Right atrium auricular region (tissue), 2 donors: ENCODE data around the gene PZP. TPM values are rescaled to one million over a fixed set of nuclear protein-coding genes. Genes with fewer than 3 reads are reported as not detected.
A peak's percentile ranks its signal among the peaks of the same experiment; 100 is the strongest.
"Not testable (repeated sequence)": the region's sequence is repeated elsewhere in the genome, so short reads cannot be mapped to it uniquely, and the experiment has no call there.

Experiments used
- DNase-seq: peaks from one replicate; pipeline ENCODE4 v3.0.0-alpha.2; 2019; ENCODE audit warnings: low spot score
- H3K27ac ChIP-seq, 2 donors: fragments of 200-600 bp; sonication (generic); 1 replicate in 1 of 2; 2 replicates in 1 of 2; pipeline ENCODE4 v1.5.1; 2016 to 2019
- H3K27me3 ChIP-seq, 2 donors: fragments of 200-600 bp; sonication (generic); one replicate each; pipeline versions ENCODE4 v1.5.1 to v1.6.0; 2017 to 2019
- H3K36me3 ChIP-seq: fragments of 200-600 bp; sonication (generic); one replicate; pipeline ENCODE4 v1.5.1; 2016
- H3K4me1 ChIP-seq, 2 donors: fragments of 200-600 bp; sonication (generic); one replicate each; pipeline versions ENCODE4 v1.5.1 to v1.6.0; 2017 to 2019
- H3K4me3 ChIP-seq, 2 donors: fragments of 200-600 bp; sonication (generic); 1 replicate in 1 of 2; 2 replicates in 1 of 2; pipeline ENCODE4 v1.5.1; 2017 to 2019; ENCODE audit warnings: mild to moderate bottlenecking in 1 of 2, moderate library complexity in 1 of 2
- H3K9me3 ChIP-seq, 2 donors: fragments of 200-600 bp; sonication (generic); one replicate each; pipeline ENCODE4 v1.5.1; 2019
- total RNA-seq, 2 donors: library from RNA; depleted of rRNA; stranded (reverse); fragments of >200 nt; gene quantifications; one replicate each; pipeline ENCODE4 v1.1.0, GENCODE V29; 2016
- TF ChIP-seq, protein P1 (sequence below), 2 donors: fragments of 200-600 bp; sonication (generic); IDR thresholded peaks; one replicate each; pipeline ENCODE4 v1.5.1; 2019; ENCODE audit warnings: antibody characterized with exemption in 2 of 2

Gene PZP
- total RNA-seq, 2 donors from 2014 or later = not detected

GRCh38 chr12:9240776-9241175 is 32.6 kb upstream of the PZP start:
- peak overlapping the region in 1 of 2 donors; percentile 24 for H3K27ac ChIP-seq
- H3K9me3 ChIP-seq = no peaks in the 10 kb centered on the region
- H3K27me3 ChIP-seq = no peaks in the 10 kb centered on the region
- peaks cover 0 to 8% of the 10 kb centered on the region in 2 donors for H3K4me1 ChIP-seq
- TF ChIP-seq, protein P1, sequence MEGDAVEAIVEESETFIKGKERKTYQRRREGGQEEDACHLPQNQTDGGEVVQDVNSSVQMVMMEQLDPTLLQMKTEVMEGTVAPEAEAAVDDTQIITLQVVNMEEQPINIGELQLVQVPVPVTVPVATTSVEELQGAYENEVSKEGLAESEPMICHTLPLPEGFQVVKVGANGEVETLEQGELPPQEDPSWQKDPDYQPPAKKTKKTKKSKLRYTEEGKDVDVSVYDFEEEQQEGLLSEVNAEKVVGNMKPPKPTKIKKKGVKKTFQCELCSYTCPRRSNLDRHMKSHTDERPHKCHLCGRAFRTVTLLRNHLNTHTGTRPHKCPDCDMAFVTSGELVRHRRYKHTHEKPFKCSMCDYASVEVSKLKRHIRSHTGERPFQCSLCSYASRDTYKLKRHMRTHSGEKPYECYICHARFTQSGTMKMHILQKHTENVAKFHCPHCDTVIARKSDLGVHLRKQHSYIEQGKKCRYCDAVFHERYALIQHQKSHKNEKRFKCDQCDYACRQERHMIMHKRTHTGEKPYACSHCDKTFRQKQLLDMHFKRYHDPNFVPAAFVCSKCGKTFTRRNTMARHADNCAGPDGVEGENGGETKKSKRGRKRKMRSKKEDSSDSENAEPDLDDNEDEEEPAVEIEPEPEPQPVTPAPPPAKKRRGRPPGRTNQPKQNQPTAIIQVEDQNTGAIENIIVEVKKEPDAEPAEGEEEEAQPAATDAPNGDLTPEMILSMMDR (IDR thresholded peaks at IDR 0.05) = no peak
- no peaks in the 10 kb centered on the region for H3K36me3 ChIP-seq
- peak overlapping the region in 1 of 2 donors; percentile 47 for H3K4me3 ChIP-seq
- no peak for DNase-seq

DNA sequence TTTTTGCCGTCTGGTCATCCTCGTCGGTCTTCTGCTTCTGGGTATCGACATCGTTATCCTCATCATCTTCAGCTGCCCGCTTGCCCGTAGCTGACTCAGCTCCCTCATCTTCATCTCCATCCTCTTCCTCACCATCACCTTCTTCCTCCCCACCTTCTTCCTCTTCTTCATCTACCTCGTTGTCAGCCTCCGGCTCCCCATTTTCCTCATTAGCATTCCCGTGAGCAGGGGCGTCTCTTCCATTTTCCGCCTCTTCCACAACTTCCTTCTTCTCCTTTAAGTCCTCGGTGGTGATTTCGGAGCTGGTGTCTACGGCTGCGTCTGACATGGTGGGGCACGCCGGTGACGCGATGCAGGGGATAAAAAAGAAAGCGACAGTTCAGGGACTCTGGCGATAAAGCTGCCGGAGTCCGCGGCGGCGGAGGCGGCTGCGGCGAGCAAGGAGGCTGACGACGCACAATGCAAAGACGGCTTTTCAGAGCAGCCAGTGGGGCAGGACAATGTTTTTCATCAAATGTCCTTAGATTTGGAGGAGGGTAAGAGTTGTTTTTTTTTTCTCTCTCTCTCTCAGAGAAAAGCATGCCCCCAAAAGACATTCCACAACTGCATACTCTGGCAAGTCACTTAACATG is 31.9 kb upstream of the PZP start:
- not testable (repeated sequence) for H3K27me3 ChIP-seq, H3K4me1 ChIP-seq, H3K36me3 ChIP-seq, H3K9me3 ChIP-seq, DNase-seq
- H3K4me3 ChIP-seq = peak overlapping the region; percentile 29 to 47
- H3K27ac ChIP-seq = peak overlapping the region; percentile 24 to 60

- Histone ChIP-seq H3K27me3 (no peaks in the 10 kb centered on the region), H3K36me3 (no peaks in the 10 kb centered on the region), H3K27ac (no peak overlapping the region), H3K9me3 (no peaks in the 10 kb centered on the region), H3K4me1 (no peaks in the 10 kb centered on the region), H3K4me3 (no peak overlapping the region)
- TF ChIP-seq, protein P1 (IDR thresholded peaks at IDR 0.05) = no peak
- DNase-seq = no peak
Measured at GRCh38 chr12:9237286-9237685, 29.1 kb upstream of the PZP start.

DNA sequence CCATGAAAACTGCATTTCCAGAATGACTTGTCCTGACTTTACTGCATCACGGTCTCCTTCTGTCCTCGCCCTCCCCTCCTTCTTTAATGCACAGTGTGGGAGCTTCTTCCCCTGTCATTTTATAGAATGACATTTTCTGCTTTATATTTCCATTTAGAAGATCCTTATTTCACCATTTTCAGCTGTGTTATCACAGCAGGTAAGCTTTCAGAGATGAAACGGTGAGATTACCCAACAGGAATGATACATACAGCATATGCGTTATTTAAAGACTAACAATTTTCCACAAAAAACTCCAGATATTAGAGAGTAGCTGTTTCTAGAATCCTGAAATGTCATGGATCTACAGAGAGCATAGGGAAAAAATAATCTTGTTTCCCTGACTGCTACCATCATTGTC is 27.3 kb upstream of the PZP start:
- DNase-seq = no peak
- no peaks in the 10 kb centered on the region for H3K36me3 ChIP-seq
- TF ChIP-seq, protein P1 (IDR thresholded peaks at IDR 0.05) = no peak
- H3K4me3 ChIP-seq = no peak overlapping the region
- no peak overlapping the region for H3K27ac ChIP-seq
- H3K4me1 ChIP-seq = no peaks in the 10 kb centered on the region
- H3K27me3 ChIP-seq = no peaks in the 10 kb centered on the region
- H3K9me3 ChIP-seq = no peaks in the 10 kb centered on the region

DNA sequence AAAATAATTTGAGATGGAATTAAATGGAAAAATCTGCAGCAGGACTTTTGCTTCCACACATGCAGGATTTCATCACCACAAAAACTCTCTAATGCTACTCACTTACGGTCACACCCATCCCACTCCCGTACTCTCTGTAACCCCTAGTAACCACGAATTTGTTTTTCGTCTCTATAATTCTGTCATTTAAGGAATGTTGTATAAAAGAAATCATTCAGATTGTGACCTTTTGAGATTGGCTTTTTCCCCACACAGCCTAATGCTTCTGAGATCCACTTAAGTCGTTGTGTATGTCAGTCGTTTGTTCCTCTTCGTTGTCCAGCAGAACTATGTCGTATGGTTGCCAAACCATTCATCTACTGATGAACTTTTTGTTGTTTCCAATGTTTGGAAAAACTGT is 19.8 kb upstream of the PZP start:
- Histone ChIP-seq H3K27ac (no peak overlapping the region), H3K4me3 (no peak overlapping the region), H3K9me3 (no peaks in the 10 kb centered on the region), H3K4me1 (no peaks in the 10 kb centered on the region), H3K27me3 (no peaks in the 10 kb centered on the region), H3K36me3 (no peaks in the 10 kb centered on the region)
- DNase-seq = no peak
- TF ChIP-seq, protein P1 (IDR thresholded peaks at IDR 0.05) = no peak

DNA sequence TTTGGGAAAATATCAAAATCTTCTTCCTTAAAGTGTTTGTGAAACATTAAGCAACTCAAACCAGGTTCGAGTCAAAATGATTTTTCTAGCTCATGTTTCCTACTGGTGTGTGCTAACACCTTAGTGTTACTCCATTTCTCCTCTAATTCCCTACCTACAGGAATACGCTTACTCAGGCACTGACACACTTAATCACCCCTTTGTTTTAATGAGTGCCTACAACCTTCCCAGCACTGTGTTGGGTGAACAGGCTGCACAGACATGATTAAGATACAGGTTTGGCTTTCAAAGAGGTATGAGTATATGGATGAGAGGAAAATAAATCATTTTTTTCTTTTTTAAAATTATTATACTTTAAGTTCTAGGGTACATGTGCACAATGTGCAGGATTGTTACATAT is 15.6 kb upstream of the PZP start:
- H3K36me3 ChIP-seq = no peaks in the 10 kb centered on the region
- TF ChIP-seq, protein P1 (IDR thresholded peaks at IDR 0.05) = no peak
- no peak overlapping the region for H3K27ac ChIP-seq
- no peak for DNase-seq
- no peak overlapping the region for H3K4me3 ChIP-seq
- H3K27me3 ChIP-seq = no peaks in the 10 kb centered on the region
- H3K9me3 ChIP-seq = no peaks in the 10 kb centered on the region
- H3K4me1 ChIP-seq = no peaks in the 10 kb centered on the region
